OCI-LY1 (cell line): ENCODE results near the gene JCAD.

ENCODE experiments used
- EZH2 ChIP-seq: fragments of 200-600 bp; sonication (generic), shearing (Covaris generic); IDR thresholded peaks from 2 replicates; pipeline ENCODE4 v1.8.0; 2017; ENCODE audit warnings: borderline replicate concordance, mixed run types, mild to moderate bottlenecking, antibody characterized with exemption, low read length, moderate library complexity, mixed read lengths
- TF ChIP-seq, protein P1 (sequence below): fragments of 200-600 bp; sonication (generic), shearing (Covaris generic); IDR thresholded peaks from 2 replicates; pipeline ENCODE4 v1.5.1; 2017; ENCODE audit warnings: mild to moderate bottlenecking, antibody characterized with exemption, low read length, moderate library complexity, mixed read lengths

DNA sequence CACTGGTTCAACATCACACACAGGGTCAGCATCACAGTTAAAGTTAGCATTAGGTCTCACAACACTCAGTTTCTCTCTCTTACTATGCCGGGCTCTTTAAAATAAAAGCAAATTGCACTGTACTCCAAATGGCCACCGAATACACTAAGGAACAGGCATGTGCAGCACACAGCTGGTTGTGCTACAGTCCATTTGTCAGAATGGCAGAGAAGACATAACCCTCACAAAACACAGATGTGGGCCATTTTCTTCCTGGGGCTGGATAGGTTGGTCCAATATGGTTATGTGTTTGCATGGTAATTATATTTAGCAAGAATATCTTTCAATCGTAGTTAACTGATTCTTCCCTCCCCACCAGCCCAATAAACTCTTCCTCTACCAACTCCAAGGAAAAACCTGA lies 9.0 kb downstream of the JCAD start:
- TF ChIP-seq, protein P1, sequence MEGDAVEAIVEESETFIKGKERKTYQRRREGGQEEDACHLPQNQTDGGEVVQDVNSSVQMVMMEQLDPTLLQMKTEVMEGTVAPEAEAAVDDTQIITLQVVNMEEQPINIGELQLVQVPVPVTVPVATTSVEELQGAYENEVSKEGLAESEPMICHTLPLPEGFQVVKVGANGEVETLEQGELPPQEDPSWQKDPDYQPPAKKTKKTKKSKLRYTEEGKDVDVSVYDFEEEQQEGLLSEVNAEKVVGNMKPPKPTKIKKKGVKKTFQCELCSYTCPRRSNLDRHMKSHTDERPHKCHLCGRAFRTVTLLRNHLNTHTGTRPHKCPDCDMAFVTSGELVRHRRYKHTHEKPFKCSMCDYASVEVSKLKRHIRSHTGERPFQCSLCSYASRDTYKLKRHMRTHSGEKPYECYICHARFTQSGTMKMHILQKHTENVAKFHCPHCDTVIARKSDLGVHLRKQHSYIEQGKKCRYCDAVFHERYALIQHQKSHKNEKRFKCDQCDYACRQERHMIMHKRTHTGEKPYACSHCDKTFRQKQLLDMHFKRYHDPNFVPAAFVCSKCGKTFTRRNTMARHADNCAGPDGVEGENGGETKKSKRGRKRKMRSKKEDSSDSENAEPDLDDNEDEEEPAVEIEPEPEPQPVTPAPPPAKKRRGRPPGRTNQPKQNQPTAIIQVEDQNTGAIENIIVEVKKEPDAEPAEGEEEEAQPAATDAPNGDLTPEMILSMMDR = no peak
- no peak for TF ChIP-seq EZH2
